Adrenal gland (tissue), 12 donors: ENCODE measurements around the gene SNTB2. TPM values are rescaled to one million over a fixed set of nuclear protein-coding genes. Genes with fewer than 3 reads are reported as not detected.
A peak's percentile ranks its signal among the peaks of the same experiment; 100 is the strongest.
"Not testable (repeated sequence)": the region's sequence is repeated elsewhere in the genome, so short reads cannot be mapped to it uniquely, and the experiment has no call there.

Experiments
- DNase-seq, 7 donors: peaks; one replicate each; pipeline ENCODE4 v3.0.0-alpha.2; 2019 to 2020
- H3K27ac ChIP-seq, 5 donors: fragments of 200-600 bp; sonication (generic) in 4 of 5; 1 replicate in 3 of 5; 2 replicates in 2 of 5; pipeline versions ENCODE4 v1.5.1 to v1.8.0; 2016 to 2020; ENCODE audit warnings: mild to moderate bottlenecking in 1 of 5
- H3K27me3 ChIP-seq: fragments of 200-600 bp; 2 replicates; pipeline ENCODE4 v1.8.0; 2021
- H3K36me3 ChIP-seq, 2 donors: fragments of 200-600 bp; replicated peaks in 1 of 2; 1 replicate in 1 of 2; 2 replicates in 1 of 2; pipeline versions ENCODE4 v1.5.1 to v1.8.0; 2018 to 2022
- H3K4me1 ChIP-seq, 2 donors: fragments of 200-600 bp; replicated peaks in 1 of 2; 1 replicate in 1 of 2; 2 replicates in 1 of 2; pipeline versions ENCODE4 v1.5.1 to v1.8.0; 2018 to 2021
- H3K4me3 ChIP-seq, 4 donors: fragments of 200-600 bp; sonication (generic) in 3 of 4; one replicate each; pipeline ENCODE4 v1.5.1; 2016 to 2018
- H3K9me3 ChIP-seq, 3 donors: fragments of 200-600 bp; sonication (generic) in 1 of 3; replicated peaks in 1 of 3; 1 replicate in 2 of 3; 2 replicates in 1 of 3; pipeline versions ENCODE4 v1.5.1 to v1.8.0; 2016 to 2021
- POLR2A ChIP-seq, 2 donors: fragments of 450-650 bp; IDR thresholded peaks; one replicate each; pipeline ENCODE4 v1.6.1; 2017; ENCODE audit warnings: antibody characterized with exemption in 2 of 2, mild to moderate bottlenecking in 2 of 2, moderate library complexity in 1 of 2
- WGBS, 4 donors: extraction: QIAGEN DNeasy Blood & Tissue Kit in 2 of 4; methylation state at CpG; one replicate each; pipeline versions ENCODE4 v1.1.5 to v1.1.7; 2013 to 2017; 5-methylcytosine and 5-hydroxymethylcytosine counted together
- intact Hi-C, 2 donors: fragments of 100-400 bp; cut with DNase I; formaldehyde crosslinking; loops; one replicate each; pipeline versions ENCODE4 v1.14.1 to v1.15.0; 2022 to 2023
- polyA plus RNA-seq, 3 donors: library from polyadenylated mRNA; stranded (reverse); fragments of 200-250 nt in 2 of 3; fragments of 350-450 nt in 1 of 3; fragmentation: Illumina TruSeq in 1 of 3; extraction: RNeasy Lipid Tissue Mini Kit (QIAGEN cat#74804) in 1 of 3; gene quantifications; one replicate each; pipeline ENCODE4 v1.2.3, GENCODE V29; 2013 to 2014
- total RNA-seq, 9 donors: library from RNA; depleted of rRNA in 4 of 9; stranded (reverse); fragments of >200 nt in 4 of 9; fragments of 120-200 nt in 1 of 9; fragmentation: NEBNext Ultra II Directional in 1 of 9; extraction: Animal tissue kit (Norgen Biotek cat#: 25700) in 1 of 9; gene quantifications; one replicate each; pipeline versions ENCODE4 v1.1.0 to v1.2.4, GENCODE V29; 2013 to 2023
- TF ChIP-seq, protein P1 (sequence below), 6 experiments: fragments of 450-650 bp in 4 of 6; fragments of 200-600 bp in 2 of 6; sonication (generic) in 1 of 6; IDR thresholded peaks; 1 replicate in 5 of 6; 2 replicates in 1 of 6; pipeline versions ENCODE4 v1.5.1 to v1.8.0; 2016 to 2021; ENCODE audit warnings: antibody characterized with exemption in 6 of 6, mild to moderate bottlenecking in 2 of 6, moderate library complexity in 1 of 6
- donor health status: healthy with polysubstance abuse.
- donor health status: Bipolar disorder and iron deficiency.
- donor health status: DM: yes; HTN: yes; CAD: no.
- donor health status: DM: no; HTN: no; CAD: no.
- donor health status: DM: no; HTN: no; CAD: no.
- donor health status: DM: yes; HTN: yes; CAD: no.

SNTB2 gene
- total and polyA plus RNA-seq, 12 donors: 3.6 to 52.7 (median 32.9) TPM

DNA sequence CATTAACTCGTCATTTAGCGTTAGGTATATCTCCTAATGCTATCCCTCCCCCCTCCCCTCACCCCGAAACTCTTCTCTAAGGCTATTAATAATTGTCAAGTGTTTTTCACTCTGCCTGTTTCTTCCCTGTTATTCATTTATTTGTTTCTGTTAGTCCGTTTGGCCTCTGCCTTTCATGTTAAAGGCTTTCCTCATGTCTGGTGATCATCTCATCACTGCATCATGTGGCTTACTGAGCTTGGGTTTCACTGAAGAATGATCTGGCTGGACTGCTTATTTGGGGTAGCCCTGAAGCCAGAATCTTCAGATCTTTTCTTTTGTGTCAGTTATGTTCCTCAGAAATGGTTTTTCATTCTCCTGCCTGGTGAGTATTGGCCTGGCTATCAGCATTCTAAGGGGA, 45.0 kb upstream of the SNTB2 start:
- no peak for DNase-seq
- Histone ChIP-seq H3K36me3 (peaks cover 0 to 73% of the 10 kb centered on the region in 2 donors), H3K9me3 (no peaks in the 10 kb centered on the region), H3K27ac (no peak overlapping the region), H3K27me3 (no peaks in the 10 kb centered on the region), H3K4me1 (peaks cover 0 to 15% of the 10 kb centered on the region in 2 donors), H3K4me3 (no peak overlapping the region)
- 90 to 96% (median 93%) methylated on average over 4 of the region's 4 CpGs for WGBS, 4 donors
- intact Hi-C loops: no loop called here
- TF ChIP-seq, protein P1, sequence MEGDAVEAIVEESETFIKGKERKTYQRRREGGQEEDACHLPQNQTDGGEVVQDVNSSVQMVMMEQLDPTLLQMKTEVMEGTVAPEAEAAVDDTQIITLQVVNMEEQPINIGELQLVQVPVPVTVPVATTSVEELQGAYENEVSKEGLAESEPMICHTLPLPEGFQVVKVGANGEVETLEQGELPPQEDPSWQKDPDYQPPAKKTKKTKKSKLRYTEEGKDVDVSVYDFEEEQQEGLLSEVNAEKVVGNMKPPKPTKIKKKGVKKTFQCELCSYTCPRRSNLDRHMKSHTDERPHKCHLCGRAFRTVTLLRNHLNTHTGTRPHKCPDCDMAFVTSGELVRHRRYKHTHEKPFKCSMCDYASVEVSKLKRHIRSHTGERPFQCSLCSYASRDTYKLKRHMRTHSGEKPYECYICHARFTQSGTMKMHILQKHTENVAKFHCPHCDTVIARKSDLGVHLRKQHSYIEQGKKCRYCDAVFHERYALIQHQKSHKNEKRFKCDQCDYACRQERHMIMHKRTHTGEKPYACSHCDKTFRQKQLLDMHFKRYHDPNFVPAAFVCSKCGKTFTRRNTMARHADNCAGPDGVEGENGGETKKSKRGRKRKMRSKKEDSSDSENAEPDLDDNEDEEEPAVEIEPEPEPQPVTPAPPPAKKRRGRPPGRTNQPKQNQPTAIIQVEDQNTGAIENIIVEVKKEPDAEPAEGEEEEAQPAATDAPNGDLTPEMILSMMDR (IDR thresholded peaks at IDR 0.05): no peak
- TF ChIP-seq POLR2A (IDR thresholded peaks at IDR 0.05): no peak

DNA sequence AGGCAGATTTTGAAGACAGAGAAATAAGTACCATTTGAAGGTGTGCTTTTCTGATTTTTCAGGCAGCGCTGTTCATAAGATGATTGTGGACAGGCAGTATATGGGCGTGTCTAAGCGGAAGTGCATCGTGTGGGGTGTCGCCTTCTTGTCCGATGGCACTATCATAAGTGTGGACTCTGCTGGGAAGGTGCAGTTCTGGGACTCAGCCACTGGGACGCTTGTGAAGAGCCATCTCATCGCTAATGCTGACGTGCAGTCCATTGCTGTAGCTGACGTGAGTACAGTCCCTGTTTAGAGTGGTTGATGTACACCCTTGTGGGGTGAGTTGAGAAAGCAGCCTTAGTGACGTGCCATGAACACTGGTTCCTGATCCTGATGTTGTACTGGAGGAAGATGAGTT, 43.8 kb upstream of the SNTB2 start:
- H3K27me3 ChIP-seq: no peaks in the 10 kb centered on the region
- 90 to 95% (median 94%) methylated on average over 10 to 11 of the region's 11 CpGs for WGBS, 4 donors
- peaks cover 0 to 15% of the 10 kb centered on the region in 2 donors for H3K4me1 ChIP-seq
- intact Hi-C loops: no loop called here
- H3K9me3 ChIP-seq: no peaks in the 10 kb centered on the region
- H3K36me3 ChIP-seq: peaks cover 0 to 62% of the 10 kb centered on the region in 2 donors
- H3K27ac ChIP-seq: no peak overlapping the region
- H3K4me3 ChIP-seq: no peak overlapping the region
- no peak for TF ChIP-seq POLR2A (IDR thresholded peaks at IDR 0.05)
- TF ChIP-seq, protein P1 (IDR thresholded peaks at IDR 0.05): peak in 1 of 6 experiments; percentile 2
- no peak for DNase-seq

DNA sequence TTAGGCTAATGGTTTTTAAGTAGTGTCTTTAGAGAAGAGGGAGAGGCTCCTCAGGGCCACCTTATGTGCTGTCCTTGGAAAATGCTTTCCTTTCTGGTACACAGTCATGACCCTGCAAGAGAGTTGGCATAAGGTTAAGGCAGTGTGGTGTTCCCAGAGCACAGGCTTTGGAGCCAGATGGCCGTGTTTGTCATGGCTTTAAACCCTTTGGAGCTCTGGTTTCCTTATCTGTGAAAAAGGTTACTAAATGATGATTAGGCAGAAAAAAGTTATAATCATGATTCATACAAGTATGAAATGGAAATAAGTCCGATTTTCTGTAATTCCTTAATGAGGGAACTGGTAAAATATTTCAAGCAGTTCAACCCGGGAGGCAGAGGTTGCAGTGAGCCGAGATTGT, 41.3 kb upstream of the SNTB2 start:
- H3K4me3 ChIP-seq: no peak overlapping the region
- 34 to 44% (median 40%) methylated on average over 4 of the region's 4 CpGs for WGBS, 4 donors
- H3K27ac ChIP-seq: peak overlapping the region in 4 of 5 donors; percentile 16 to 77 (median 51)
- H3K4me1 ChIP-seq: peaks cover 0 to 15% of the 10 kb centered on the region in 2 donors
- H3K27me3 ChIP-seq: no peaks in the 10 kb centered on the region
- H3K9me3 ChIP-seq: no peaks in the 10 kb centered on the region
- peaks cover 0 to 47% of the 10 kb centered on the region in 2 donors for H3K36me3 ChIP-seq
- intact Hi-C loops: no loop called here
- DNase-seq: peak in 6 of 7 donors; percentile 57 to 84 (median 70)
- TF ChIP-seq, protein P1 (IDR thresholded peaks at IDR 0.05): no peak
- TF ChIP-seq POLR2A (IDR thresholded peaks at IDR 0.05): peak in 1 of 2 donors; percentile 19

DNA sequence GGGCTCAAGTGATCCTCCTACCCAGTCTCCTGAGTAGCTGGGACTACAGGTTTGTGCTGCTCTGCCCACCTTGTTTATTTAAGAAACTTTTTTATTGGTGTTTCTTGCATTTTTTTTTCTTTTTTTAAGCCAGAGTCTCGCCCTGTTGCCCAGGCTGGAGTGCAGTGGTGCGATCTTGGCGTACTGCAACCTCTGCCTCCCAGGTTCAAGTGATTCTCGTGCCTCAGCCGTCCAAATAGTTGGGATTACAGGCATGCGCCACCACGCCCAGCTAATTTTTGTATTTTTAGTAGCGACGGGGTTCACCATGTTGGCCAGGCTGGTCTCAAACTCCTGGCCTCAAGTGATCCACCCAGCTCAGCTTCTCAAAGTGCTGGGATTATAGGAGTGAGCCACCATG, 37.3 kb upstream of the SNTB2 start:
- H3K36me3 ChIP-seq: peaks cover 0 to 50% of the 10 kb centered on the region in 2 donors
- not testable (repeated sequence) for H3K4me3 ChIP-seq, H3K27ac ChIP-seq, DNase-seq, H3K9me3 ChIP-seq, H3K27me3 ChIP-seq
- WGBS, 4 donors: 86 to 91% (median 89%) methylated on average over 9 of the region's 9 CpGs
- H3K4me1 ChIP-seq: peaks cover 0 to 15% of the 10 kb centered on the region in 2 donors
- intact Hi-C loops: loop anchor here (5.0 to 10.0 kb wide), 2 partner anchors 138 to 145 kb away; no protein-coding TSS in a partner anchor
